ENCODE results near the gene GNRHR.
"Not testable (repeated sequence)": the region's sequence is repeated elsewhere in the genome, so short reads cannot be mapped to it uniquely, and the experiment has no call there.

The GNRHR gene

DNA sequence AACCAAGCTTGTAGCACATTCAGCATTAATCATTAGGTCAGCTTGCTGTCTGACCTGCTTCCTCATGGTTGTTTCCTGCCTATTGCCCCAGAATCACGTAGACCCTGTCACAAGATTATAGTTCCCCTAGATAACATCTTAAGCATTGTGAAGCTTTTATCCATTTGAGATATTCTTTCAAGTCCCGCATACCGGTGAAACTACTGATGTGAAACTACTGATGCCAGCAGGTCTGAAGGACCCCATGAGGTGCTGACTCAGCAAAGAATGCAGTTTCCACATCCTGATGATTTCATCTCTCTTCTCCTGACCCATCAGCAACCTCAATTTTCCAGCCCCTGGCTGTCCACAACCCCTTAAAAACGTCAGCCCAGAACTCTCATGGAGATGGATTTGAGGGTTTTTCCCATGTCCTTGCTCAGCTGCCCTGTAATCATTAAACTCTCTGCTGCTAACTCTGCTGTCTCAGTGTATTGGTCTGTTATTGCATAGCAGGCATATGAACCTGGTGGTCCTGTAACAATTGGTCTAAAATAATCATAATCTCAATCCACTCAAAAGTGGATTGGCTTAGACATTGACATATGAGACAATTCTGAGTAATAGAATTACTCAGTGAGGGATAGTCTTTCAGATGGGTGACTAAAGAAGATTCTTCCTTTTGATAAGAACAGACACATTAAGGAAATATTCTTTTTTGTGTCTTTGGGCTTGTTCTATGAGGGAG, 26.9 kb downstream of the GNRHR start:
- no peak for DNase-seq (ENCODE audit: low read depth)

- DNase-seq (ENCODE audit: low read depth), result no peak
Observed at GRCh38 chr4:67725981-67726380, 28.2 kb downstream of the GNRHR start.

- DNase-seq (ENCODE audit: low read depth), result no peak
Observed at GRCh38 chr4:67725132-67725531, 29.1 kb downstream of the GNRHR start.

- DNase-seq (ENCODE audit: low read depth), result no peak
Observed at GRCh38 chr4:67723949-67724348, 30.2 kb downstream of the GNRHR start.

- DNase-seq (ENCODE audit: low read depth), result no peak
Observed at GRCh38 chr4:67723341-67723740, 30.8 kb downstream of the GNRHR start.

DNA sequence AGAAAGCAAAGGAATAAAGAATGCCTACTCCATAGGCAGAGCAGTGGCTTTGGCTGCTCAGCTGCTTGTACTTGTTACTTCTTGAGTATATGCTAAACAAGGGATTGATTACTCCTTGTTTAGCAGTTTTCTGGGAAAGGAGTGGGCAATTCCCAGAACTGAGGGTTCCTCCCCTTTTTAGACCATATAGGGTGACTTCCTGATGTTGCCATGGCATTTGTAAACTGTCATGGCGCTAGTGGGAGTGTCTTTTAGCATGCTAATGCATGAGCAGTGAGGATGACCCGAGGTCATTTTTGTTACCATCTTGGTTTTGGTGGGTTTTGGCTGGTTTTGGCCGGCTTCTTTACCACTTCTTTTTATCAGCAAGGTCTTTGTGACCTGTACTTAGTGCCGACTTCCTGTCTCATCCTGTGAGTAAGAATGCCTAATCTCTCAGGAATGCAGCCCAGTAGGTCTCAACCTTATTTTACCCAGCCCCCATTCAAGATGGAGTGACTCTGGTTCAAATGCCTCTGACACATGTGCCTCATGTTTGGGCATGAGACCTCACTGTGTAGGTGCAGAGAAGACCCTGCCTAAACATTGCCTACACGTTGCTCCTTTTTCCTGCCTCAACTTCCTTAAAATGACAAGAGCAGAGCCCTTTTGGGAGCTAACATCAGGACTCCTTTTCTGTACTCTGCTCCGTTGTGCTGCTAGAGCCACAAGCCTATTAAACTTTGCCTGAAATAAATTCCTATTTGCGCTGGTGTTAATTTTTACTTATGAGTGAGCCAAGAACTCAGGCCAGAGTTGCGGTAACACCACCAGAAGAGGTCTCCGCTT, 32.2 kb downstream of the GNRHR start:
- no peak for DNase-seq (ENCODE audit: low read depth)

- DNase-seq (ENCODE audit: low read depth), result no peak
Observed at GRCh38 chr4:67721315-67721769, 32.8 kb downstream of the GNRHR start.

DNA sequence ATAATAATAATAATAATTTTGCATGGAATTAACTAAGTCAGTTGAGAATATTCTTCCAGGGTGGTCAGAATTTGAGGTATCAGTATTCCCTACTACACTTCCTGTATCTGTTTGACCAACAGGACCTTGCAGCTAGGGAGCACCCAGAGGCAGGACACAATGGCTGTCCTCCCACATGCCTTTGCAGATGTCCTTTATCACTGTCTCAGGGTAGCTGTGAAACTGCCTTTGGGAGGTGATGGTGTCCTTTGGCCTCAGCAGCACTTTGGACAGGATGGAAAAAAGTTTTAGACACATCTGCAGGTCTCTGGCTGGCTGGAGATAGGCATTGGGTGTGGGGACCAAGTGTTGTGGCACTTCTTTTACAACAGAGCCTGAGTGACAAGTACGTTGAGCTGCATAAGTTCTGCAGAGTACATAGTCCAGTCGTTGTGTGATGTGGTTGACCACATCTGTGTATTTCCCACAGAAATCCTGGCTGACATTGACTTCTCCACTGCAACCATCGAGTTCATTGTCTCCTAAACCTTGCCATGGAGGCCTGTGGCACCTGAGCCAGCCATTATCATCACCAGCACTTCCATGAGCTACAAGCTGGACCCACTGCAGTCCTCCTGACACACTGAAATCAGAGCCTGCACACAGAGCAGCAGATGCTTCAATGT, 34.1 kb downstream of the GNRHR start:
- no peak for DNase-seq (ENCODE audit: low read depth)

DNA sequence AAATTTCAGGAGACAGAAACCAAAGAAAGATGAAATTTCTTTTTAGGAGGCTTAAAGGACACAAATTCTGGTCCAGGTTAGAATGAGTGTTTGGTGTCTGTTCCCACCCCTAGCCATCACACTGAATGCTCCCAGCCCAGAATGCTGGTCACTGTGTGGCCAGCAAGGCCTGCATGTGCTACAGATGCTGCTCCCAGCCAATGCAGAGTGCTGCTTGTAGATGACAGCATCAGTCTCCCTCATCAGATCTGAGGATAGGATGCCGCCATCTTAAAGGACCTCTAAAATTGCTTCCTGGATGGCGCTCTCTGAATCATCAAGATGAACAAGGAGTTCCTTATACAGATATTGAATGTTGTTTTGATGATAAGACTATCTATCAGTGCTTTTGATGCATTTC, 35.3 kb downstream of the GNRHR start:
- no peak for DNase-seq (ENCODE audit: low read depth)

DNA sequence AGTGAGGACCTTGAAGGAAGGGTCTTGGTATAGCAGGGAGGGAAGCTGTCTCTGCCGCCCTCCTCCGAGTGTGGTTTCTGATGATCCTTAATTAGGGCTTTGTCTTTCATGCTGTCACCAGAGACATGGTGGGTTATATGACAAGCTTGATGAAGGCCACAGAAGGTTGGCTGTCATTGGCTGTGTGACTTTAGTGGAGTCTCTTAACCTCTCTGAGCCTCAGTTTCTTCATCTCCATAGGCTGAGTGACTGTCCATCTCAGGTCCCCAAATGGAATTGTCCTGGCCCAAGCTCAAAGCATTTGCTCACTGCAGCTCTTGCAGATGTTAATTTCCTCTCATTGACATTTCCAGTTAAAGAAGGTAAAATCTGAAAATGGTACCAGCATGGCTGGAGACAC, 36.6 kb downstream of the GNRHR start:
- DNase-seq (ENCODE audit: low read depth), result no peak

DNA sequence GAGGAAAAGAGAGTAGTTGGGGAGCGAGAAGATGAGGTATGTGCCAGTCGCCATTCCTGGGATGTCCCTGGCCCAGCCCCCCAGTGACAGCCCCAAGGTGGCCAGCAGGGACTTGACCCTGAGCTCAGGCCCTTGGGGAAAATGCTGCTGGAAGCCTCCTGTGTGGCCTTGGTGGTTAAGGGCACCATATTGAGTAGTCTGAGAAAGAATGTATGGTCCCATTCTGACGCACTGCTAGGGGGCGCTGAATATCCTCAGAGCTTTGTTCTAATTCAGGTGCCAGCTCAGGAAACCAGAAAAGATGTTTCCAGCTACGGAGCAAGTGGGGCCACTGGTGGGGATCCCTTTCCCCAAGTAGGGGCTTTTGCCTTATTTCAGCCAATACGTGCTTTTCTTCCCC, 39.2 kb downstream of the GNRHR start:
- DNase-seq (ENCODE audit: low read depth), result no peak

DNA sequence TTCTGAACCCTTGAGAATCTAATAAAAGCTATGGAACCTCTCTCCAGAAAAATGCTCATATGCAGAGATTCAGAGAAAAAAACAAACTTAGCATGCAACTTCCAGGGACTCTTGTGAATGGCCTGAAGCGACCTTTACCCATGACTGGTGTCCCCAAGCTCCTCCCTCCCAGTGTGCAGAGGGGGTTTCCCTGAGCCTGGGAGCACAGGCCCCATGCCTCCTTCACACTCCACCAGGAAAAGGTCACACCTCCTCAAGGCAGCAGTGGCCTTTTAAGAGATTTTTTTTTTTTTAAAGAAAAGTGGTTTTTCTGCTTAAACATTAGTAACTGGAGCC, 40.0 kb downstream of the GNRHR start:
- peak; percentile 16 for DNase-seq (ENCODE audit: low read depth)

DNA sequence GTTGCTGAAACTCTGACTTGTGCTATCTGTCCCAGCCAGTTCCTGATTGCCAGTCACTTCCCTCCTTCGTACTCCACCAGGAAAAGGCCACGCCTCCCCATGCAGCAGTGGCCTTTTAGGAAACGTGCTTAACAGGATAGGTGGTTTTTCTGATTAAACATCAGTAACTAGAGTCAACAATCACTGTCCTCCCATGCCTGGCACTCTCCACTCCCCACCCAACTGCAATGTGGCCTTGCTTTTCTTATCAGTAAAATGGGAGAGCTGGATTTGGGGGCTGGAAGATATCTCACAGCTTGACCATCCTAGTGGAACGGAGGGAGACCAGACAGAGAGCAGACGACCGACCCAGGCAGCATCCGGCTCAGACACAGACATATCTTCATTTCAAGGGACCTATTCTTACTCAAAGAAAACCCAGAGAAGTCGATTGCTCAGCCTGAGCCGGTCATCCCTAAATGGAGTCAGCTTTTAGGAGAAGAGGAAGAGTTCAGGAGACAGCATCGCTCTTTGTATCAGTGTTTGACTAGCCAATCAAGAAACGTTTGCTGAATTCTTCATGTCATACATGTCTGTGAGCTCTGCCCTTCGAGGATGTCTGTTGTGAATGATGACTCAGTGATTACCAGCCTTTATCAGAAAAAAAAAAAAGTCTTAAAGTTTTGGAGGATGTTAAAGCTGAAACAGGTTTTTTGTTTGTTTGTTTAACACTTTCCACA, 40.5 kb downstream of the GNRHR start:
- no peak for DNase-seq (ENCODE audit: low read depth)

- DNase-seq (ENCODE audit: low read depth), result no peak
Observed at GRCh38 chr4:67712650-67713528, 41.3 kb downstream of the GNRHR start.

DNA sequence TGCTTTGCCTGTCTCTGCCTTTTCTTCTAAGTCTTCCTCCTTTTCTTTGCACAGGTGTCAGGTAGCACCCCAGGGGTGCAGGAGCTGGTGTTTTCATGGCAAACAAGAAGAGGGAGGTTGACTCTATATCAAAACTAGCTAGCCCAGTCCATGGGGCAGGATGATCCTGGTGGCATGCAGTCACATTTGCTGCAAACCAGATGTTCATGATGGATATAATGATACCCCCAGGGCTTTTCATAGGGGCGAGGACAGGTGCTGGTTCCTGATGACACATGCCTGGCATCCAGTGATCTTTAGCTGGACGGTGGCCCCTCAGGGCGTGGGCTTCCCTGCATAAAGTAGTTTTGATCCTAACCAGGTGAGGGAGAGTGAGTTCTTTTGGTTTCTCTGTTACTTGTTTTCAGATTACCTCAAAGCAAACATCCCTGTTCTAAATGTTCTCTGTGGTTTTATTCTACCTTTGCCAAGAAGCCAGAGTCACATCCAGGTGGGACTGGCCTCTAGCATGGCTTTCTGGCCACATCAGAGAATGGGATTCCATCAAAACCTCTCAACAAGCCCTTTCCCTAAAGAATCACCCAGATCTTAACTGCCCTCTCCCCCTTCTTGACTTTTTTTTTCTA, 42.1 kb downstream of the GNRHR start:
- no peak for DNase-seq (ENCODE audit: low read depth)

DNA sequence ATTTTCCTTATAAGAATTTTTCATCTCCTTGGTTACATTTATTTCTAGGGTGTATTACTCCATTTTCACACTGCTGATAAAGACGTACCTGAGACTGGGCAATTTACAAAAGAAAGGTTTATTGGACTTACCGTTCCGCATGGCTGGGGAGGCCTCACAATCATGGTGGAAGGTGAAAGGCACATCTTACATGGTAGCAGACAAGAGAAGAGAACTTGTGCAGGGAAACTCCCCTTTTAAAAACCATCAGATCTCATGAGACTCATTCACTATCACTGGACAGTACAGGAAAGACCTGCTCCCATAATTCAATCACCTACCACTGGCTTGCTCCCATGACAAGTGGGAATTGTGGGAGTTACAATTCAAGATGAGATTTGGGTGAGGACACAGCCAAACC, 47.5 kb downstream of the GNRHR start:
- not testable (repeated sequence) for DNase-seq (ENCODE audit: low read depth)

DNA sequence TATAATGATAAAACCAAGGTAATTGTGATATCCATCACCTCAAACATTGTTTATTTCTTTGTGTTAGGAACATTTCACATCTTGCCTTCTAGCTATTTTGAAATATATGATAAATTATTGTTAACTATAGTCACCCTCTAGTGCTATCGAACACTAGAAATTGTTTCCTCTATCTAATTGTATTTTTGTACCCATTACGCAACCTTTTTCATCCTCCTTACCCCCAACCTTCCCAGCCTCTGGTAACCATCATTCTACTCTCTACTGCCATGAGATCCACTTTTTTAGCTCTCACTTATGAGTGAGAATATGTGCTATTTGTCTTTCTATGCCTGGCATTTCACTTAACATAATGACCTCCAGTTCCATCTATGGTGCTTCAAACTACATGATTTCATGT, 49.3 kb downstream of the GNRHR start:
- no peak for DNase-seq (ENCODE audit: low read depth)

DNA sequence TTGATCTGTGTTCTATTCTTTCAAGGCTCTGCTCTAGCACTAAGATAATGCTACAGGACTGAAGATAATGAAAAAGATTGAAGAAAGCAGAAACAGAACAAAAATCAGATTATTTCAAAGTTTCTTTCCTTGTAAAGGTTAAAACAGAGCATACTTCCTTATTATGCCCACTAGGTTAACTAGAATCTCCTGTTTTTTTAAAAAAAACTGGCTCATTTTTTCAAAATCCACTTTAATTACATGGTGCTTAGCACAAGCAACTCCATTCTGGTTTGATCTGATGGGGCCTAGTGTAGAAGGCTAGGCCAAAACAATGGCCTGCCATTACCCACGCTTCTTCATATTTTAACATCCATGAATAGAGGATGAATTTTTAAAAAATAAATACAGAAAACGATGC, 52.0 kb downstream of the GNRHR start:
- DNase-seq (ENCODE audit: low read depth), result no peak

GRCh38 chr4:67701517-67701850, 52.7 kb downstream of the GNRHR start:
- no peak for DNase-seq (ENCODE audit: low read depth)

GRCh38 chr4:67700738-67701516, 53.3 kb downstream of the GNRHR start, which contains the start of gene UBA6:
TSS of gene UBA6 (minus strand) at chr4:67701155. CDS start at chr4:67701119, 36 bp downstream.
- peak; percentile 92 for DNase-seq (ENCODE audit: low read depth)
